KMS-11 (cell line): Measurements from ENCODE around the gene ANKRD18B.
"Not testable (repeated sequence)": the region's sequence is repeated elsewhere in the genome, so short reads cannot be mapped to it uniquely, and the experiment has no call there.

Experiments used
- H2AFZ ChIP-seq: fragments of 200-600 bp; sonication (generic); 2 replicates; pipeline ENCODE4 v1.6.1; 2016; ENCODE audit warnings: antibody characterized with exemption, mixed run types, low read depth
- H3K27ac ChIP-seq: fragments of 200-600 bp; sonication (generic); 2 replicates; pipeline ENCODE4 v1.6.1; 2016; ENCODE audit warnings: mild to moderate bottlenecking, mixed run types
- H3K27me3 ChIP-seq: fragments of 200-600 bp; sonication (generic); 2 replicates; pipeline ENCODE4 v1.6.1; 2017; ENCODE audit warnings: mild to moderate bottlenecking, low read depth, mixed run types, moderate library complexity; ENCODE audit not compliant: insufficient read depth
- H3K36me3 ChIP-seq: fragments of 200-600 bp; sonication (generic); 2 replicates; pipeline ENCODE4 v1.6.1; 2017; ENCODE audit warnings: mild to moderate bottlenecking, mixed run types; ENCODE audit not compliant: insufficient read depth
- H3K4me1 ChIP-seq: fragments of 200-600 bp; sonication (generic); 2 replicates; pipeline ENCODE4 v1.6.1; 2016; ENCODE audit warnings: mild to moderate bottlenecking, low read depth, mixed run types; ENCODE audit not compliant: poor library complexity, severe bottlenecking
- H3K4me2 ChIP-seq: fragments of 200-600 bp; sonication (generic); 2 replicates; pipeline ENCODE4 v1.7.0; 2016; ENCODE audit warnings: mild to moderate bottlenecking, mixed run types
- H3K4me3 ChIP-seq: fragments of 200-600 bp; sonication (generic); IDR thresholded peaks from 2 replicates; pipeline ENCODE4 v1.6.1; 2017; ENCODE audit warnings: low read depth, low read length, mixed read lengths; ENCODE audit not compliant: insufficient read depth
- H3K79me2 ChIP-seq: fragments of 200-600 bp; sonication (generic); 2 replicates; pipeline ENCODE4 v1.6.1; 2016; ENCODE audit warnings: low read depth, mixed run types; ENCODE audit not compliant: insufficient read depth
- H3K9ac ChIP-seq: fragments of 200-600 bp; sonication (generic); 2 replicates; pipeline ENCODE4 v1.6.1; 2016; ENCODE audit warnings: mild to moderate bottlenecking, mixed run types
- H4K20me1 ChIP-seq: fragments of 200-600 bp; sonication (generic); 2 replicates; pipeline ENCODE4 v1.6.1; 2016; ENCODE audit warnings: mild to moderate bottlenecking, mixed run types; ENCODE audit not compliant: insufficient read depth
- TF ChIP-seq, protein P1 (sequence below): fragments of 200-600 bp; sonication (generic); conservative IDR thresholded peaks from 2 replicates; pipeline ENCODE4 v1.6.1; 2017; ENCODE audit warnings: low read depth, mild to moderate bottlenecking, antibody characterized with exemption, low read length, moderate library complexity, mixed read lengths

The ANKRD18B gene

DNA sequence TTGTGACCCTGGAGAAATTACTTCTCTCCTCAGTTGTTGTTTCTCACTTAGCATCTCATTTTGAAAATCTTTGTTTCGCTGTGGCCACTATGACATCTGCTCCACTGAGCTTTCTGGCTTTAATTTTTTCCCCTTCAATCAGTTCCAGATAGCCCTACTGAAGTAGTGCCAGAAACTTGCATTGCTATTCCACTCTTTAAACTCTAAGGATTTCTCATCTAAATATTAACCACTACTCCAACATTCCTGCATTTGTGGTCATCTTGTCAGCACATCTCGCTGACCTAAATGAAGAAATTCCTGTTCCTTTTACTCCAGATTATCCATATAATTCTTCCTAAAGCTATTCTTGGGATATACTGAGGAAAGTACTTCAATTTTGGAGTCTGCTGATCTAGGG, 35.0 kb upstream of the ANKRD18B start:
- no peaks in the 10 kb centered on the region for H3K79me2 ChIP-seq
- H3K9ac ChIP-seq = no peak overlapping the region
- no peak overlapping the region for H3K4me3 ChIP-seq
- TF ChIP-seq, protein P1, sequence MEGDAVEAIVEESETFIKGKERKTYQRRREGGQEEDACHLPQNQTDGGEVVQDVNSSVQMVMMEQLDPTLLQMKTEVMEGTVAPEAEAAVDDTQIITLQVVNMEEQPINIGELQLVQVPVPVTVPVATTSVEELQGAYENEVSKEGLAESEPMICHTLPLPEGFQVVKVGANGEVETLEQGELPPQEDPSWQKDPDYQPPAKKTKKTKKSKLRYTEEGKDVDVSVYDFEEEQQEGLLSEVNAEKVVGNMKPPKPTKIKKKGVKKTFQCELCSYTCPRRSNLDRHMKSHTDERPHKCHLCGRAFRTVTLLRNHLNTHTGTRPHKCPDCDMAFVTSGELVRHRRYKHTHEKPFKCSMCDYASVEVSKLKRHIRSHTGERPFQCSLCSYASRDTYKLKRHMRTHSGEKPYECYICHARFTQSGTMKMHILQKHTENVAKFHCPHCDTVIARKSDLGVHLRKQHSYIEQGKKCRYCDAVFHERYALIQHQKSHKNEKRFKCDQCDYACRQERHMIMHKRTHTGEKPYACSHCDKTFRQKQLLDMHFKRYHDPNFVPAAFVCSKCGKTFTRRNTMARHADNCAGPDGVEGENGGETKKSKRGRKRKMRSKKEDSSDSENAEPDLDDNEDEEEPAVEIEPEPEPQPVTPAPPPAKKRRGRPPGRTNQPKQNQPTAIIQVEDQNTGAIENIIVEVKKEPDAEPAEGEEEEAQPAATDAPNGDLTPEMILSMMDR = no peak
- no peak overlapping the region for H2AFZ ChIP-seq
- H4K20me1 ChIP-seq = no peaks in the 10 kb centered on the region
- no peak overlapping the region for H3K27ac ChIP-seq
- no peaks in the 10 kb centered on the region for H3K4me1 ChIP-seq
- no peak overlapping the region for H3K4me2 ChIP-seq
- H3K27me3 ChIP-seq = no peaks in the 10 kb centered on the region
- H3K36me3 ChIP-seq = no peaks in the 10 kb centered on the region

DNA sequence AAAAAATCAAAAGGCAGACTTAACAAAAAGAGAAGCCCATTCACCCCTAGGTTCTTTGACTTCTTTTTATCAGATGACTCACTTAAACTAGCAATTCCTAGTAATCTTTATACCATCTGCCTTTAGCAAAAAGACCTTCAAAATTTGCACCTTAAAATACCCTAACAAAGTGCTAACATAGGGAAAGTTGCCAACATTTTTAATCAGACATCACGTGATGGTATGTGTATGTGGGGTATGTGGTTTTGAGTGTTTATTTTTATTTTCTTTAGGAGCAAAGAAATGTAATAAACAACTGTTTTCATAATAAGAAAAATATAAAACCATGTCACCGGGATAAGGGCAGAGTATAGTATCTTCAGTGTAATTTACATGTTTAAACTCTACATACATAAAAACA, 30.2 kb upstream of the ANKRD18B start:
- not testable (repeated sequence) for H3K4me1 ChIP-seq, H3K27ac ChIP-seq, H3K27me3 ChIP-seq, H3K9ac ChIP-seq, H2AFZ ChIP-seq, H3K79me2 ChIP-seq, H3K4me2 ChIP-seq, H3K4me3 ChIP-seq, H4K20me1 ChIP-seq, H3K36me3 ChIP-seq

DNA sequence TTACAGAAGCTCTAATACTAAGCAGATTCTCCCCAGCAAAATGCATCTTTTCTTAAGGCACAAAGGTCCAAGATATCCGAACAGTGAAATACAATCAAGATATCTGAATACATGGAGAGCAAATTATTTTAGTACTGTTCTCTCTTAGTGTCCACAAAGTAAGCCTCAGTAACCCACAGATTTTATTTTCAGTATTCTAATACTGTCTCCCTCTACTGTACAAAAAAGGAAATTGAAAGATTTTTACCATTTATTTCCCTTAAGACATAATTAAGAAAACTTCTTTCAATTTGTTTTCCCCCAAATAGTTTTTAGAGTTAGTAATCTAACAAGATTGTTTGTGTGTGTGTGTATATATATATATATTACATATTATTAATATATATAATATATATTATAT, 25.7 kb upstream of the ANKRD18B start:
- H3K27ac ChIP-seq = no peak overlapping the region
- H3K36me3 ChIP-seq = no peaks in the 10 kb centered on the region
- H3K4me2 ChIP-seq = no peak overlapping the region
- H4K20me1 ChIP-seq = no peaks in the 10 kb centered on the region
- no peaks in the 10 kb centered on the region for H3K79me2 ChIP-seq
- peaks cover 11% of the 10 kb centered on the region for H3K4me1 ChIP-seq
- H3K27me3 ChIP-seq = no peaks in the 10 kb centered on the region
- no peak overlapping the region for H2AFZ ChIP-seq
- H3K9ac ChIP-seq = no peak overlapping the region
- no peak overlapping the region for H3K4me3 ChIP-seq
- TF ChIP-seq, protein P1 = peak; percentile 34; the same call in 1 of the 2 replicates

DNA sequence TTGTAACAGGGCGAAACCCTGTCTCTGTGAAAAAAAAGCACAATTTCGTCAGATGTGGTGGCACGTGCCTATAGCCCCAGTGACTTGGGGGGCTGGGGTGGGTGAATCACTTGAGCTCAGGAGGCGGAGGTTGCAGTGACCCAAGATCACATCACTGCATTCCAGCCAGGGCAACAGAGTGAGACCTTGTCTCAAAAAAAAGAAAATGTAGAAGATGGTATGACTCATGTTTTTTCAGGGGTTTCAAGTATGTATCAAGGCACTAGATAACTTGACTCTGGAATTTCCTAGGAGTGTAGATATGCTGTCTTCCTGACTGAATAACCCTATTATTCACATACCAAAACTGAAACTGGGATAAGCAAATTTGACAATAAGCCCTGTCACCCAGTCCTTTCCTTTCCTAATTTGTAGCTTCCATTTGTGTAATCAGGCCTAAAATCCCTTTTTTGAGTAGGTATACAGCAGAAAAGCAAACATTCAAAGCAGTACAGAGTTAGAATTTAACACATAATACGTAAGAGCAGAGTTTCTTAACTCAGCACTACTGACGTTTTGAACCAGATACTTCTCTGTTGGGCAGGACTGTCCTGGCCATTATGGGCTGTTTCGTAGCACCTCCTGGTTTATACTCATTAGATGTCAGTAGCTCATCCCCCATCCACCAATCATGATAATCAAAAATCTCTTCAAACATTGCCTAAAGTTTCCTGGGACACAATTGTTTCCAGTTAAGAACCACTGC, 17.3 kb upstream of the ANKRD18B start:
- no peak overlapping the region for H3K27ac ChIP-seq
- H3K4me3 ChIP-seq = no peak overlapping the region
- no peak overlapping the region for H3K9ac ChIP-seq
- H3K79me2 ChIP-seq = no peaks in the 10 kb centered on the region
- peaks cover 21% of the 10 kb centered on the region for H3K4me1 ChIP-seq
- no peaks in the 10 kb centered on the region for H3K27me3 ChIP-seq
- no peaks in the 10 kb centered on the region for H4K20me1 ChIP-seq
- H2AFZ ChIP-seq = no peak overlapping the region
- no peak overlapping the region for H3K4me2 ChIP-seq
- TF ChIP-seq, protein P1 = no peak
- no peaks in the 10 kb centered on the region for H3K36me3 ChIP-seq
